Measurements from ENCODE around the gene DHRS4L2.
"Not testable (repeated sequence)": the region's sequence is repeated elsewhere in the genome, so short reads cannot be mapped to it uniquely, and the experiment has no call there.

DHRS4L2 gene

DNA sequence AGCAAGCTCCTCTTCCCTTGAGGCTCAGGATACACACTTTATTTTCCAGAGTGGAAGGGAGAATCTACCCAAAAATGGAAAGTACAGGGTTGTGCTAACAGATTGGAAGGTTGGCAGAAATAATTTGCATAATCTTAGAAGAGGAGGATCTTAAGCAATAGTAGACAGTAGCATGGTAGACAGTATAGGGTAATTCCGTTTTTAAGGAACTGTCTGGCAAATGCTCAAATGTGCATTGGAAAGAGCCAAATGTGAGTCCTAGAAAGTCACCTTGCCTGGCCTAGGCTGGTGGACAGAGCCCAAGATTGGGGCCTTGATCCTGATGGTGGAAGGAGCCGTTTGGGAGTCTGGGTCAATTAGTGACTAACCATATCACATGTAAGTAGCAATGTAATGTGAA is 50.0 kb downstream of the DHRS4L2 start:
- no peaks in the 10 kb centered on the region for H3K9me3 ChIP-seq (ENCODE audit: severe bottlenecking)
- H3K36me3 ChIP-seq (ENCODE audit: low read depth), result no peaks in the 10 kb centered on the region
- TF ChIP-seq CTCF (IDR thresholded peaks at IDR 0.05; ENCODE audit: poor library complexity, severe bottlenecking), result no peak
- H3K27me3 ChIP-seq (ENCODE audit: insufficient read depth, poor library complexity, severe bottlenecking), result no peaks in the 10 kb centered on the region
- DNase-seq (ENCODE audit: low spot score), result no peak
- H3K27ac ChIP-seq (ENCODE audit: poor library complexity, severe bottlenecking), result no peak overlapping the region
- no peak overlapping the region for H3K4me3 ChIP-seq (ENCODE audit: severe bottlenecking)
- peaks cover 4% of the 10 kb centered on the region for H3K4me1 ChIP-seq (ENCODE audit: insufficient read depth, poor library complexity, severe bottlenecking)
- no peak for ATAC-seq (ENCODE audit: low read depth)

- Histone ChIP-seq H3K9me3 (ENCODE audit: severe bottlenecking) (no peaks in the 10 kb centered on the region), H3K4me1 (ENCODE audit: insufficient read depth, poor library complexity, severe bottlenecking) (peaks cover 2% of the 10 kb centered on the region), H3K4me3 (ENCODE audit: severe bottlenecking) (no peak overlapping the region), H3K27ac (ENCODE audit: poor library complexity, severe bottlenecking) (no peak overlapping the region), H3K27me3 (ENCODE audit: insufficient read depth, poor library complexity, severe bottlenecking) (no peaks in the 10 kb centered on the region), H3K36me3 (ENCODE audit: low read depth) (no peaks in the 10 kb centered on the region)
- TF ChIP-seq CTCF (IDR thresholded peaks at IDR 0.05; ENCODE audit: poor library complexity, severe bottlenecking), result no peak
- DNase-seq (ENCODE audit: low spot score) (no peak), ATAC-seq (ENCODE audit: low read depth) (no peak)
Measured at GRCh38 chr14:24040692-24041091, 52.0 kb downstream of the DHRS4L2 start.

- no peaks in the 10 kb centered on the region for H3K27me3 ChIP-seq (ENCODE audit: insufficient read depth, poor library complexity, severe bottlenecking)
- TF ChIP-seq CTCF (IDR thresholded peaks at IDR 0.05; ENCODE audit: poor library complexity, severe bottlenecking), result no peak
Measured at GRCh38 chr14:24042746-24043145, 54.0 kb downstream of the DHRS4L2 start.

GRCh38 chr14:24049002-24049401 is 60.3 kb downstream of the DHRS4L2 start:
- H3K4me1 ChIP-seq (ENCODE audit: insufficient read depth, poor library complexity, severe bottlenecking); H3K36me3 ChIP-seq (ENCODE audit: low read depth); H3K9me3 ChIP-seq (ENCODE audit: severe bottlenecking); H3K27me3 ChIP-seq (ENCODE audit: insufficient read depth, poor library complexity, severe bottlenecking); H3K4me3 ChIP-seq (ENCODE audit: severe bottlenecking); ATAC-seq (ENCODE audit: low read depth); DNase-seq (ENCODE audit: low spot score); H3K27ac ChIP-seq (ENCODE audit: poor library complexity, severe bottlenecking): not testable (repeated sequence)

More at GRCh38 chr14:24042746-24043145, 54.0 kb downstream of the DHRS4L2 start:
- Histone ChIP-seq H3K36me3 (ENCODE audit: low read depth) (no peaks in the 10 kb centered on the region), H3K4me1 (ENCODE audit: insufficient read depth, poor library complexity, severe bottlenecking) (no peaks in the 10 kb centered on the region), H3K27ac (ENCODE audit: poor library complexity, severe bottlenecking) (no peak overlapping the region), H3K9me3 (ENCODE audit: severe bottlenecking) (no peaks in the 10 kb centered on the region), H3K4me3 (ENCODE audit: severe bottlenecking) (no peak overlapping the region)
- DNase-seq (ENCODE audit: low spot score) (no peak), ATAC-seq (ENCODE audit: low read depth) (no peak)

GRCh38 chr14:24050753-24051152 is 62.0 kb downstream of the DHRS4L2 start:
- not testable (repeated sequence) for H3K27me3 ChIP-seq (ENCODE audit: insufficient read depth, poor library complexity, severe bottlenecking); DNase-seq (ENCODE audit: low spot score); ATAC-seq (ENCODE audit: low read depth); H3K9me3 ChIP-seq (ENCODE audit: severe bottlenecking); H3K4me1 ChIP-seq (ENCODE audit: insufficient read depth, poor library complexity, severe bottlenecking); H3K27ac ChIP-seq (ENCODE audit: poor library complexity, severe bottlenecking); H3K4me3 ChIP-seq (ENCODE audit: severe bottlenecking); H3K36me3 ChIP-seq (ENCODE audit: low read depth)

- peaks cover 3% of the 10 kb centered on the region for H3K27me3 ChIP-seq (ENCODE audit: insufficient read depth, poor library complexity, severe bottlenecking)
- no peaks in the 10 kb centered on the region for H3K4me1 ChIP-seq (ENCODE audit: insufficient read depth, poor library complexity, severe bottlenecking)
- no peaks in the 10 kb centered on the region for H3K9me3 ChIP-seq (ENCODE audit: severe bottlenecking)
- H3K27ac ChIP-seq (ENCODE audit: poor library complexity, severe bottlenecking), result no peak overlapping the region
- no peaks in the 10 kb centered on the region for H3K36me3 ChIP-seq (ENCODE audit: low read depth)
- H3K4me3 ChIP-seq (ENCODE audit: severe bottlenecking), result peak overlapping the region; percentile 35
- DNase-seq (ENCODE audit: low spot score), result peak; percentile 66
- no peak for ATAC-seq (ENCODE audit: low read depth)
- TF ChIP-seq CTCF (IDR thresholded peaks at IDR 0.05; ENCODE audit: poor library complexity, severe bottlenecking), result no peak
Measured at GRCh38 chr14:24051176-24051788, 62.6 kb downstream of the DHRS4L2 start.

Measured in RWPE2 (cell line).